A172 (cell line): Measurements from ENCODE around the gene CCL22. TPM values are rescaled to one million over a fixed set of nuclear protein-coding genes. Genes with fewer than 3 reads are reported as not detected.

Source experiments
- DNase-seq: peaks from one replicate; pipeline ENCODE4 v3.0.0-alpha.2; 2015; ENCODE audit warnings: low spot score
- total RNA-seq: library from RNA; depleted of rRNA; stranded (reverse); fragments of >200 nt; shearing (Covaris generic); gene quantifications from 2 replicates; pipeline ENCODE4 v1.2.3, GENCODE V29; 2014

The CCL22 gene
- total RNA-seq, 1 experiment from 2014 or later = not detected

DNA sequence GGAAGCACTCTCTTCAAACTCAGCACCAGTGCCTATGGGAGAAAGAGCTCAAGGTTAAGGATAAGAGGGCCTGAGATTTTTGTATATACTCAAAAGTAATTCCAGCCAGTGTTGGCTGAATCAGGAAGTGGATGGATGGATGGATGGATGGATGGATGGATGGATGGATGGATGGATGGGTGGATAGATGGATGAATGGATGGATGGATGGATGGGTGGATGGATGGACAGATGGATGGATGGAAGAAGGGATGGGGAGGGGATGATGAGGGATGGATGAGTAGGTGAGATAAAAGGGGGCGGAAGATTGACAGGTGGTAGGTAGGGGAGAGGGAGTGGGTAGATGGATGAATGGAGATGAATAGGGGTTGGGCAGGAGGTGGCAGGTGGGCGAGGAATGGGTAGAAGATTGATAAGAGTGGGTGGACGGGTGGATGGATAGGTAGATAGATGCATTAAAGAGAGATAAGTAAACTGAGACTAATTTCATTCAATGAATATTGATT, 17.8 kb downstream of the CCL22 start:
- DNase-seq = no peak

DNA sequence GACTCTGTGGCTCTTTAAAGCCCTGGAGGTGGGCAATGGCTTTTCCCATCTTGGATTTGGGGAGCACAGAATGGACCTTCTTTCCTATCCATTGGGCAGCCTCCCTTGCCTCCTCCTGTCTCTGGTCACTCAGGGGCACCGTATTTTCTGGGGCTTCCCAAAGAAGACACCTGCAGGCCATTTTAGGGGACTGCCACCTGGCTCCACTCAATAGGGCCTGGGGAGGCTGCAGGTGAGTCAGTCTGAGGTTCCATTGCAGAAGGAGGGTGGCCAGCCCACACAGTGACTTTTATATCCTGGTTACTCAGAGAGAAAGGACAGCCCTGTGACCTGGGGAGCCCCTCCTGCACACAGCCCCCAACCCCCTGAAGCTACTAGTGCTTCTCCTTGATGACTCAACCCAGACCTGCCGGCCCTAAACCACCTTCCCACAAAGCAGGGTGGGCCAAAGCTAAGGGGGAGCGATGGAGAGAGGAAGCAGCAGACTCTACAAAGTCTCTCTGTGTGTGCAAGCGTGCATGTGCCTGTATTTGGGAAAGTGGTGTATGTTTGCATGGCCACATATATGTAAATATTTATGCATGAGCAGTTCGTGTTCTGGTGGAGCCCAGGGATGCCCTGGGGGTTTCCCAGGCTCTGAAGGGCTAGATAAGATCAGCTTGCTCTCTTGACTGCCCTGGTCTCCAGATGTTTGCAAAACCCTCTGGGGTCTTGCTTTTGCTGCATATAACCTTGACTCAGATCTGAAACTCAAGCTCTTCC, 18.7 kb downstream of the CCL22 start:
- DNase-seq = peak; percentile 33

DNA sequence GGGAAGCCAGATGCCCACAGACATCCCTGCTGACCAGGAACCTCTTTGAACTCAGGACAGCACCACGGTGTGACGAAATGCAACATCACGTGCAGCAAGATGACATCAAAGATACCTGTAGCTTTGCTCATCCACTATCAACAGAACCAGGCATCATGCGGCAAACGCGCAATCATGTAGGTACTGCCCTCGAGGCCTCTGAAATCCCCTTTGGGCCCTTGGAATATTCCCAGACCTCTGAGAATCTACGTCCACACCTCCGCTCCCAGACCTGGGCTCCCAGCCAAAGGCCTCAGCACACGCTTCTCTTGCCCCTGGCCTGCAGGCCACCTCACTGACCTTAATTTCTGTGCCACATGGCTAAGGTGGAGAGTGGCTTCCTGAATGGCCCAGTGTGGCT, 21.0 kb downstream of the CCL22 start:
- DNase-seq = peak; percentile 38

DNA sequence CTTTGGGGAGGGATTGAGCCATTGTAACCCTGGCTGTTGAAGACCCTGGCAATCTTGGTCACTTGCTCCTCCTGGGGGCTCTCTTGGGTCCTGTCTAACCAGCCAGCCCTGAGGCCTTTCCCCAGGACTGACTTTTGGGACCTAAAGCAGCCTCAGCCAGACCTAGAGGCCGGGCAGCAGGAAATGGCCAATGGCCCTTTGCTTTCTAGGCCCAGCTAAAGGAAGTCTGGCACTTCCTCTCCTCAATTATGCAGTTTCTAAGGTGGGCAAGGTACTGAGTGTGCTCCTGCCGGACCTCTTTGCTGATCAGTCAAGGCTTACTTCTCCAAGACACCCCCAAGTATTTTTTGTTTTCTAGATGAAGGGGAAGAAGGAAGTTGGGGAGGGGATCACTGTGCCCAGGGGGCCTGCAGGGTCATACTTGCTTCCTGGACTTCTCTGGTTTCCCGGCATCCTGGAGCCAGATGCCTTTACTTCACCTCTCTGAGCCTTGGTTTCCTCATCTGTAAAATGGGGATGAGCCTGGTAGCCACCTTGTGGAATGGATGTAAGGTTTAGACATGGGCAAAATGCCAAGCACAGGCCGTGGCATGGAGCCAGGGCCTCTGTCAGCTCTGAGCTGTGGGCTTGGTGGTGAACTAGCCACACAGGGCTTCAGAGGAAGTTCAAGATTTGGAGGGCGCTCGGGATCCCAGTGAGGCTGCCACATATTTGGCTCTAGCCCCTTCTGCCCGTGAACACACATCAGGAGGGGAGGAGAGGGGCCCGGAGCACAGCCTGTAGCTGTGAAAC, 22.3 kb downstream of the CCL22 start:
- peak; percentile 26 for DNase-seq

DNA sequence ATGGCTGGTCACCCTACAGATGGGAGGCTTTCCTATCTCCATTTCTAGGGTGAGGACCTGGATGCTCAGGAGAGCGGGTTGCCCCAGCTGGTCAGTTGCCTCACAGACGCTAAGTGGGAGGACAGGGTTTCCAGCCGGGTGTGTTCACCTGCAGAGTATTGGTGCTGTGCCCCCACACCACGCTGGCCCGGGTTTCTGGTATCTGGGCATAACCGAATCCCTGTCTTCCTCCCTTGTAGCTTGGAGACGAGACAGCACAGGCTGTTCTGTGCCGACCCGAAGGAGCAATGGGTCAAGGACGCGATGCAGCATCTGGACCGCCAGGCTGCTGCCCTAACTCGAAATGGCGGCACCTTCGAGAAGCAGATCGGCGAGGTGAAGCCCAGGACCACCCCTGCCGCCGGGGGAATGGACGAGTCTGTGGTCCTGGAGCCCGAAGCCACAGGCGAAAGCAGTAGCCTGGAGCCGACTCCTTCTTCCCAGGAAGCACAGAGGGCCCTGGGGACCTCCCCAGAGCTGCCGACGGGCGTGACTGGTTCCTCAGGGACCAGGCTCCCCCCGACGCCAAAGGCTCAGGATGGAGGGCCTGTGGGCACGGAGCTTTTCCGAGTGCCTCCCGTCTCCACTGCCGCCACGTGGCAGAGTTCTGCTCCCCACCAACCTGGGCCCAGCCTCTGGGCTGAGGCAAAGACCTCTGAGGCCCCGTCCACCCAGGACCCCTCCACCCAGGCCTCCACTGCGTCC, 23.4 kb downstream of the CCL22 start:
- DNase-seq = no peak

DNA sequence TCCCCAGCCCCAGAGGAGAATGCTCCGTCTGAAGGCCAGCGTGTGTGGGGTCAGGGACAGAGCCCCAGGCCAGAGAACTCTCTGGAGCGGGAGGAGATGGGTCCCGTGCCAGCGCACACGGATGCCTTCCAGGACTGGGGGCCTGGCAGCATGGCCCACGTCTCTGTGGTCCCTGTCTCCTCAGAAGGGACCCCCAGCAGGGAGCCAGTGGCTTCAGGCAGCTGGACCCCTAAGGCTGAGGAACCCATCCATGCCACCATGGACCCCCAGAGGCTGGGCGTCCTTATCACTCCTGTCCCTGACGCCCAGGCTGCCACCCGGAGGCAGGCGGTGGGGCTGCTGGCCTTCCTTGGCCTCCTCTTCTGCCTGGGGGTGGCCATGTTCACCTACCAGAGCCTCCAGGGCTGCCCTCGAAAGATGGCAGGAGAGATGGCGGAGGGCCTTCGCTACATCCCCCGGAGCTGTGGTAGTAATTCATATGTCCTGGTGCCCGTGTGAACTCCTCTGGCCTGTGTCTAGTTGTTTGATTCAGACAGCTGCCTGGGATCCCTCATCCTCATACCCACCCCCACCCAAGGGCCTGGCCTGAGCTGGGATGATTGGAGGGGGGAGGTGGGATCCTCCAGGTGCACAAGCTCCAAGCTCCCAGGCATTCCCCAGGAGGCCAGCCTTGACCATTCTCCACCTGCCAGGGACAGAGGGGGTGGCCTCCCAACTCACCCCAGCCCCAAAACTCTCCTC, 24.1 kb downstream of the CCL22 start:
- DNase-seq = no peak

DNA sequence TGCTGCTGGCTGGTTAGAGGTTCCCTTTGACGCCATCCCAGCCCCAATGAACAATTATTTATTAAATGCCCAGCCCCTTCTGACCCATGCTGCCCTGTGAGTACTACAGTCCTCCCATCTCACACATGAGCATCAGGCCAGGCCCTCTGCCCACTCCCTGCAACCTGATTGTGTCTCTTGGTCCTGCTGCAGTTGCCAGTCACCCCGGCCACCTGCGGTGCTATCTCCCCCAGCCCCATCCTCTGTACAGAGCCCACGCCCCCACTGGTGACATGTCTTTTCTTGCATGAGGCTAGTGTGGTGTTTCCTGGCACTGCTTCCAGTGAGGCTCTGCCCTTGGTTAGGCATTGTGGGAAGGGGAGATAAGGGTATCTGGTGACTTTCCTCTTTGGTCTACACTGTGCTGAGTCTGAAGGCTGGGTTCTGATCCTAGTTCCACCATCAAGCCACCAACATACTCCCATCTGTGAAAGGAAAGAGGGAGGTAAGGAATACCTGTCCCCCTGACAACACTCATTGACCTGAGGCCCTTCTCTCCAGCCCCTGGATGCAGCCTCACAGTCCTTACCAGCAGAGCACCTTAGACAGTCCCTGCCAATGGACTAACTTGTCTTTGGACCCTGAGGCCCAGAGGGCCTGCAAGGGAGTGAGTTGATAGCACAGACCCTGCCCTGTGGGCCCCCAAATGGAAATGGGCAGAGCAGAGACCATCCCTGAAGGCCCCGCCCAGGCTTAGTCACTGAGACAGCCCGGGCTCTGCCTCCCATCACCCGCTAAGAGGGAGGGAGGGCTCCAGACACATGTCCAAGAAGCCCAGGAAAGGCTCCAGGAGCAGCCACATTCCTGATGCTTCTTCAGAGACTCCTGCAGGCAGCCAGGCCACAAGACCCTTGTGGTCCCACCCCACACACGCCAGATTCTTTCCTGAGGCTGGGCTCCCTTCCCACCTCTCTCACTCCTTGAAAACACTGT, 25.0 kb downstream of the CCL22 start:
- DNase-seq = peak; percentile 56

DNA sequence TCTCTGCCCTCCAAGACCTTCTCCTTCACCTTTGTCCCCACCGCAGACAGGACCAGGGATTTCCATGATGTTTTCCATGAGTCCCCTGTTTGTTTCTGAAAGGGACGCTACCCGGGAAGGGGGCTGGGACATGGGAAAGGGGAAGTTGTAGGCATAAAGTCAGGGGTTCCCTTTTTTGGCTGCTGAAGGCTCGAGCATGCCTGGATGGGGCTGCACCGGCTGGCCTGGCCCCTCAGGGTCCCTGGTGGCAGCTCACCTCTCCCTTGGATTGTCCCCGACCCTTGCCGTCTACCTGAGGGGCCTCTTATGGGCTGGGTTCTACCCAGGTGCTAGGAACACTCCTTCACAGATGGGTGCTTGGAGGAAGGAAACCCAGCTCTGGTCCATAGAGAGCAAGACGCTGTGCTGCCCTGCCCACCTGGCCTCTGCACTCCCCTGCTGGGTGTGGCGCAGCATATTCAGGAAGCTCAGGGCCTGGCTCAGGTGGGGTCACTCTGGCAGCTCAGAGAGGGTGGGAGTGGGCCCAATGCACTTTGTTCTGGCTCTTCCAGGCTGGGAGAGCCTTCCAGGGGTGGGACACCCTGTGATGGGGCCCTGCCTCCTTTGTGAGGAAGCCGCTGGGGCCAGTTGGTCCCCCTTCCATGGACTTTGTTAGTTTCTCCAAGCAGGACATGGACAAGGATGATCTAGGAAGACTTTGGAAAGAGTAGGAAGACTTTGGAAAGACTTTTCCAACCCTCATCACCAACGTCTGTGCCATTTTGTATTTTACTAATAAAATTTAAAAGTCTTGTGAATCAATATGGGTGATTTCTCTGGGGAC, 25.9 kb downstream of the CCL22 start:
- DNase-seq = no peak

DNA sequence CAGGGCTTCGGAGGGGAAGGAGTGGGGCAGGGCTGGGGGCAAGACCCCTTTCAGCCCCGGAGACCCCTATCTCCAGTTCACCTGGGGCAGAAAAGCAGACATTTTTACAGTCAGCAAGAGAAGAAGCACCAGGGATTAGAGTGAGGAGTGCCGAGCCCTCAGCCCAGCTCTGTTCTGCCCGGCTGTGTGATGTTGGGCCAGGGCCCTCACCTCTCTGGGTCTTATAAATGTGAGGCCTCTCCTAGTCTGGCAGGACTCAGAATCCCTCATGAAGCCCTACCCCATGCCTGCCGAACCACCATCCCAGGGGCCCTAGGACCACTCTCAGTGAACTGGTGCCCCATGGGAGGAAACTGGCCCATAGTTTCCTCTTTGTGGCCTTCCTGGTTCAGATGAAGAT, 26.5 kb downstream of the CCL22 start:
- DNase-seq = no peak

DNA sequence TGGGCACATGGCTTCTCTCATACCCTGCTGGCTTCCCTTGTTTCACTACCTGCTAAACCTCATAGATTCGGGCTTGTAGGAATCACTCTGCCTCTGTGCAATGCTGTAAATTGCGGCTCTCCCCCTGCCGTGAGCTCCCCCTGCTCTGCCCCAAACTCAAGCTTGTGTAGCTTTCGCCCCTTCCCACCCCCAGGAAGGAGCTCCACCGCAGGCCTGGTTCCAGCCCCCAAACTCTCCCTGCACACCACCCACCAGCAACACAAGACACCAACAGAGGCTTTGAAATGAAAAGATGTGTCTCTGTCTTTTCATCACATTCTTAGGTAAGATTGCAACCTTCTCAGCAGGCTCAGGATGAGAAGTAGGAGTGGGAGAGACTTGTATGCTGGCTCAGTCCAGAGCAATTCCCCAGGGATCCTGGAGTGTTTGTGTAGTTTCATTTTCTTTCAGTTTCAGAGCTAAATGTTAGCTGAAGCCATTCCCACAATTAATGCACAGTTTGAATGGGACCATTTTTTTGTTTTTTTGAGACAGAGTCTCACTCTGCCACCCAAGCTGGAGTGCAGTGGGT, 27.9 kb downstream of the CCL22 start:
- DNase-seq = no peak

DNA sequence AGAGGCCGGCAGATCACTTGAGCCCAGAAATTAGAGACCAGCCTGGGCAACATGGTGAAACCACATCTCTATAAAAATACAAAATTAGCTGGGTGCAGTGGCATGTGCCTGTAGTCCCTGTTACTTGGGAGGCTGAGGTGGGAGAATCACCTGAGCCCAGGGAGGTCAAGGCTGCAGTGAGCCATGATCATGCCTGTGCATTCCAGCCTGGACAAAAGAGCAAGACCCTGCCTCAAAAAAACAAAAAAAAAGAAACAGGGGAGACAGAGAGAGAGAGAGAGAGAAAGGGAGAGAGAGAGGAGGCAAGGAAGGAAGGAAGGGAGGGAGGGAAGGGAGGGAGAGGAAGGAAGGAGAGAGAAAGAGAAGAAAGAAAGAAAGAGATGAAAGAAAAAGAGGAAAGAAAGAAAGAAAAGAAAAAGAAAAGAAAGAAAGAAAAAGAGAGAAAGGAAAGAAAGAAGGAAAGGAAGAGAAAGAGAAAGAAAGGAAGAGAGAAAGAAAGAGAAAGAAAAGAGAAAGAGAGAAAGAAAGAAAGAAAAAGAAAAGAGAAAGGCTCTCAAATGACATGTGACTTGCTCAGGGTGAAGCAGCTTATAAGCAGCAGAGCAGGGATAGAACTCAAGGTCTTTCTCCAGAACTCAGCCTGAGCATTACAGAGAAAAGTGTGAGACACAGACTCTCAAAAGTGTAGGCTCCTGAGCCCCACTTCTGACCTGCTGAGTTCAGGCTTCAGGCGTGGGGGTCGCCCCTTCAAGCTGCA, 29.2 kb downstream of the CCL22 start:
- DNase-seq = no peak

DNA sequence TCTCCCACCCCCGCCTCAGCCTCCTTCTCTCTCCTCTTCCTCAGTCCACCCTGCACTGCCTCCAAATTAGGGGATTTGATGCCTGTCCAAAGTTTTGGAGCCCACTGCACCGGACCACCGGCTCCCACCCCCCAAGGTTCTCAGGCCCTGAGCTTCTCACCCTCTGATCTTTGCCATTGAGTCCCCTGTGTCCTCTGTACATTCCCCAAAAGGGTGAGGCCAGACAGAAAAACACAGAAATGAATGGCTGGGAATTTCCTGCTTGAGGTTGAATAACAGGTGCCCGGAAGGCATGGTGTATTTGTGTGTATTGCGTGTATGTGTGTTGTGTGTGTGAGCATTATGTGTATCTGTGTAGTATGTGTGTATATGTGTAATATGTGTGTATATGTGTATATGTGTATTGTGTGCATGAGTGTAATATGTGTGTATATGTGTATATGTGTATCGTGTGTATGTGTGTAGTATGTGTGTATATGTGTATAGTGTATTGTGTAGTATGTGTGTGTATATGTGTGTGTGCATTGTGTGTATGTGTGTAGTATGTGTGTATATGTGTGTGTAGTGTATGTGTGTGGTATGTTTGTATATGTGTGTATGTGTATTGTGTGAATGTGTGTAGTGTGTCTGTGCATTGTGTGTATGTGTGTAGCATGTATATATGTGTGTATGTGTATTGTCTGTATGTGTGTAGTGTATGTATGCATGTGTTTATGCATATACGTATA, 29.9 kb downstream of the CCL22 start:
- DNase-seq = no peak

DNA sequence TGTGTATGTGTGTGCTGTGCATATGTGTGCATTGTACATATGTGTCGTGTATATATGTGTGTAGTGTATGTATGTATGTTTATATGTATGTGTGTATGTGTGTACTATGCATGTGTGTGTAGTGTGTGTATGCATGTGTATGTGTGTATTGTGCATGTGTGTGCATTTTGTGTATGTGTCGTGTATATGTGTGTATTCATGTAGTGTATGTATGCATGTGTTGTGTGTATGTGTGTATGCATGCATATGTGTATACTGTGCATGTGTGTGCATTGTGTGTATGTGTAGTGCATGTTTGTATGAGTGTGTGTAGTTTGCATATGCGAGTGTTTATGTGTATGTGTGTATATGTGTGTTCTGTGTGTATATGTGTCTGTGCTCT, 30.5 kb downstream of the CCL22 start:
- no peak for DNase-seq

DNA sequence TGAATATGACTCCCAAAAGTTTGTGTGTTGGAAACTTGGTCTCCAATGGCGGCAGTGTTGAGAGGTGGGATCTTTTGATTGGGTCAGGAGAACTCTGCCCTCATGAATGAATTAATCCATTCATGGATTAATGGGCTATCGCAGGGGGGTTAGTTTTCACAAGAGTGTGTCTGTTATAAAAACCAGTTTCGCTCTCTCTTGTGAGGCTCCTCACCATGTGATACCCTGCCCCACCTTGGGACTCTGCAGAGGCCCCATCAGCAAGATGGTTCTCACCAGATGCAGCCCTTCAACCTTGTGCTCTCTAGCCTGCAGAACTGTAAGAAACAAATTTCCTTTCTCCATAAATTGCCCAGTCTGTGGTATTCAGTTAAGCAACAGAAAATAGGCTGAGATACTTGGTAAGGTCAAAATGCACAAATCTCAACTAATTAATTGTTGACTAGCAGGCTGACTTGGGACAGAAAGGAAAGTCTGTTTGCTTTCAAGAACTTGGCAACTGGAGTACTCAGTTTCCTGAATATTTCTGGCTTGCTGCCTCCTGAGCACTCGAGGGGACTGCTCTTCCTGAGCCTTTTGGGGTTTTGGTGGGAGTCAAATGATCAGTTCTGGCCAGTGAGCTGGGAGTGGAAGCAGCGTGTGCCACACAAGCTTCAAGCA, 32.2 kb downstream of the CCL22 start:
- no peak for DNase-seq

DNA sequence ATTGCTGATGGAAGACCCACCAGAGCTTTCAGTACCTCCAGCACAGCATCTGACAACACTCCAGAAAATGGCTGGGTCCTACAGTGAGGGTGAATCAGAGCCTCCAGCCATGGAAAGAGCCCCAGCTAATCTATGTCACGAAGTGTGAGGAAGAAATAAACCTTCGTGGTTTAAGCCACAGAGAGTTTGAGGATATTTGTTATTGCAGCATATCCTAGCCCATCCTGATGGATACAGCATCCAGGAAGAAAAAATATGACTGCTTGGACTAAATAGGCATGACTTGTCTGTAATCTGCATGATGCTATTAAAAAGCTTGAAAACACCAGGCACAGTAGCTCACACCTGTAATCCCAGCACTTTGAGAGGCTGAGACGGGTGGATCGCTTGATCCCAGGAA, 32.7 kb downstream of the CCL22 start:
- DNase-seq = no peak

DNA sequence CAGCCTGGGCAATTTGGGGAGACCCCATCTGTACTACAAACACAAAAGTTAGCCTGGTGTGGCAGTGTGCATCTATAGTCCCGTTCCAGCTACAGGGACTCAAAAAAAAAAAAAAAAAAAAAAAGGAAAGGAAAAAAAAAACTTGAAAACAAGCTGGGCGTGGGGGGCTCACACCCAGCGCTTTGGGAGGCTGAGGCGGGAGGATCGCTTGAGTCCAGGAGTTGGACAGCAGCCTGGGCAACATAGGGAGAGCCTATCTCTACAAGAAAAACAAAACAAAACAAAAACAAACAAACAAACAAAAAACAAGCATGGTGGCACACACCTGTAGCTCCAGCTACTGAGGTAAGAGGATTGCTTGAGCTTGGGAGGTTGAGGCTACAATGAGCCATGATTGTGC, 33.1 kb downstream of the CCL22 start:
- DNase-seq = no peak

DNA sequence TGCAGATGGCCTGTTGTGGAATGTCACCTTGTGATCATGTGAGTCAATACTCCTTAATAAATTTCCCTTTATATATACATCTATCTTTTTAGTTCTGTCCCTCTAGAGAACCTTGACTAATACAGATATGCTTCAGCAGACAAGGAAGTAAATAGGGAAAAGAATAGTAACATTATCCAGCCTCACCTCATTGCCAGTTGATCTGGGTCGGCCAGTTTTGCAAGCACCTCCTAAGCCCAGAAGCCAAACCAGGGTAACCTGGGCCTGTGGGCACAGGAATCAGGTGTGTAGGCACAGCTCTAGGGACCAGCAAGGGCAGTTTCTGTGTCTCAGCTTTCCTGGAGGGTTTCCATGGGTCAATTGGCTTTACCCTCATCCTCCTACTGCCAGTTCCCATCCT, 34.1 kb downstream of the CCL22 start:
- no peak for DNase-seq
